Measurements from ENCODE around the gene PARP16.
"Not testable (repeated sequence)": the region's sequence is repeated elsewhere in the genome, so short reads cannot be mapped to it uniquely, and the experiment has no call there.

PARP16 gene

DNA sequence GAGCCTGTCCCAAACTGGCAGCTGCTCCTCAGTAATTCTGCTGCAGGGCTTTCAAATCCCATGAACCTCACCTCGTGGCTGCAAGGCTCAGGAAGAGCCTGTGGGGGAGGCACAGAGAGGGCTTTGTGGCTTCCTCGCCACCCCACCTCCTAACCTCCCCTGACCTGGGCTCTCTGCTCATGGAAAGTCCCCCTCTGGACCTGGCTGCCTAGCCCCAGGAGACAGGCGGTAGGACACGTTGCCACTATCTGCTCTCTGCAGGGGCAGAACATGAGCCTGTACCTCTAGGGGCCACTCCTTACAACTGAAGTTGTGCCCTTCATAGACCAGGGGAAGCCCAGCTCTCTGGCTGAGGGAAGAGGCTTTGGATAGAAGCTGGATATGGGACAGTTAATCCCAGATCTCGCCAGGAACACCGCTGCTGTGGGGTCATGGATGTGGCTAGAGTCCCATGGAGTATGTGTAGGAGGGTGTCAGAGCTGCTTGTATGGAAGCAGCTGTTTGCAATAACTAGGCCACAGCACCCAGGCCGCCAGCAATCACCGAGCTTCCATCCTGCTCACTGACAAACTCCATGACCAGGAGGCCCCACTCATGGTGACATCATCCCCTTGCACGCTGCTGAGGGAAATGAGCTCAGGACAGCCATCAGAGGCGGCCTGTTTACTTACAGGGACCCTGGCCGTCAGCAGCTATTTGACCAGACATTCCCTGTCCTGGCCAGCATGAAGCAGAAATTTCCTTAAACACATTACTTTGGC, 41.4 kb downstream of the PARP16 start:
- TF ChIP-seq CTCF (IDR thresholded peaks at IDR 0.05; ENCODE audit: control insufficient read depth, extremely low read depth, insufficient read depth): no peak
- DNase-seq (ENCODE audit: low read depth): no peak
- H3K4me3 ChIP-seq (ENCODE audit: low read depth, low read length): no peak overlapping the region

DNA sequence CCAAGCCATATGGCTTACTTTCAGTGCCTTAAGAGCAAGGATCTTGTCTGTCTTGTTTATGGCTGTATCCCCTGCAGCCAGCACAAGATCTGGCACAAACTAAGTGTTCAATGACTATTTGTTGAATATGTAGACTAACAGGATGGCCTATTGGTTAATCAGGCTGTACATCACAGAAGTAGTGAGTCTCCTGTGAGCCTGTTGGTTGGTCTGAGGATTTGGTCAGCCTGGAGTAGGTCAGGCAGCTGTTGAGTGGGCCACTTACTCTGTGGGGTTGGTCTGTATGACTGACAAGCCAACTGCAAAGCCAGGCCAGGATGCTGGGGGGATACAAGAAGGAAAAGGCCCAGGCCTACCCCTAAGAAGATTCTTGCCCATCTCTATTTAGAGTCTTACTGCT, 42.0 kb downstream of the PARP16 start:
- H3K4me3 ChIP-seq (ENCODE audit: low read depth, low read length): no peak overlapping the region
- no peak for DNase-seq (ENCODE audit: low read depth)
- no peak for TF ChIP-seq CTCF (IDR thresholded peaks at IDR 0.05; ENCODE audit: control insufficient read depth, extremely low read depth, insufficient read depth)

- not testable (repeated sequence) for DNase-seq (ENCODE audit: low read depth); H3K4me3 ChIP-seq (ENCODE audit: low read depth, low read length)
Observed at GRCh38 chr15:65236443-65236842, 50.2 kb downstream of the PARP16 start.

DNA sequence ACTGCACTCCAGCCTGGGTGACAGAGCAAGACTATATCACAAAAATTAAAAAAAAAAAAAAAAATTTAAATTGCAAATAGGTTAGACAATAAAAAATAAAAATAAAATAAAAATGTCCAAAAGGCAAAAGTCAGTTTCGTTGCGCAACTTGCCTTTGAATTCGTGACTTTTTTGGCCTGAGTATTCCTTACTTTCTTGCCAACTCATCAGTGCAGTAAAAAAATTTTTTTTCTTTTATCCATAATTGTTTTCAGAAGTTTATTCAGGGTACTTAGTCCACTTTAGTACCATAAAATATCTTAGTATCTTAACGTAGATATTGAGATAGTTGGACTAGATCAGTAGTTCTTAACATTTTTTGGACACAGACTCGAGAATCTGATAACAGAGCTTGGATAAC, 53.0 kb downstream of the PARP16 start:
- no peak for TF ChIP-seq CTCF (IDR thresholded peaks at IDR 0.05; ENCODE audit: control insufficient read depth, extremely low read depth, insufficient read depth)

GRCh38 chr15:65232520-65232919, 54.2 kb downstream of the PARP16 start:
- no peak for TF ChIP-seq CTCF (IDR thresholded peaks at IDR 0.05; ENCODE audit: control insufficient read depth, extremely low read depth, insufficient read depth)
- H3K4me3 ChIP-seq (ENCODE audit: low read depth, low read length): no peak overlapping the region
- no peak for DNase-seq (ENCODE audit: low read depth)

More for the DNA sequence above, 53.0 kb downstream of the PARP16 start:
- H3K4me3 ChIP-seq (ENCODE audit: low read depth, low read length): no peak overlapping the region
- no peak for DNase-seq (ENCODE audit: low read depth)

GRCh38 chr15:65231306-65231705, 55.4 kb downstream of the PARP16 start:
- DNase-seq (ENCODE audit: low read depth): no peak
- no peak overlapping the region for H3K4me3 ChIP-seq (ENCODE audit: low read depth, low read length)
- no peak for TF ChIP-seq CTCF (IDR thresholded peaks at IDR 0.05; ENCODE audit: control insufficient read depth, extremely low read depth, insufficient read depth)

DNA sequence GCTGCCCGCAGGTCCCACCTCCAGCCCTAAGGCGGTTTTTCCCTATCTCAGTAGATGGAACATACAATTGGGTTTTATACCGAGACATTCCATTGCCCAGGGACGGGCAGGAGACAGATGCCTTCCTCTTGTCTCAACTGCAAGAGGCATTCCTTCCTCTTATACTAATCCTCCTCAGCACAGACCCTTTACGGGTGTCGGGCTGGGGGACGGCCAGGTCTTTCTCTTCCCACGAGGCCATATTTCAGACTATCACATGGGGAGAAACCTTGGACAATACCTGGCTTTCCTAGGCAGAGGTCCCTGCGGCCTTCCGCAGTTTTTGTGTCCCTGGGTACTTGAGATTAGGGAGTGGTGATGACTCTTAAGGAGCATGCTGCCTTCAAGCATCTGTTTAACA, 59.8 kb downstream of the PARP16 start:
- not testable (repeated sequence) for DNase-seq (ENCODE audit: low read depth)

GRCh38 chr15:65226221-65226620, 60.5 kb downstream of the PARP16 start:
- no peak for TF ChIP-seq CTCF (IDR thresholded peaks at IDR 0.05; ENCODE audit: control insufficient read depth, extremely low read depth, insufficient read depth)
- no peak overlapping the region for H3K4me3 ChIP-seq (ENCODE audit: low read depth, low read length)
- no peak for DNase-seq (ENCODE audit: low read depth)

More for the DNA sequence above, 59.8 kb downstream of the PARP16 start:
- H3K4me3 ChIP-seq (ENCODE audit: low read depth, low read length): not testable (repeated sequence)

Data from LNCaP clone FGC (cell line).